ENCODE data around the gene IFT43.
"Not testable (repeated sequence)": the region's sequence is repeated elsewhere in the genome, so short reads cannot be mapped to it uniquely, and the experiment has no call there.

IFT43 gene

GRCh38 chr14:76002383-76002782 is 16.8 kb downstream of the IFT43 start:
- no peak for DNase-seq (ENCODE audit: extremely low spot score)
- POLR2A ChIA-PET, result no interaction called here
- CTCF ChIA-PET, result interaction anchor here (0.7 to 1.5 kb wide), 3 partner anchors 9 to 96 kb away, joined by 3 to 5 read pairs (median 4); no protein-coding TSS in a partner anchor
- no peak for TF ChIP-seq CTCF (IDR thresholded peaks at IDR 0.05; ENCODE audit: control extremely low read depth, extremely low read depth, low read depth, missing control alignments)

DNA sequence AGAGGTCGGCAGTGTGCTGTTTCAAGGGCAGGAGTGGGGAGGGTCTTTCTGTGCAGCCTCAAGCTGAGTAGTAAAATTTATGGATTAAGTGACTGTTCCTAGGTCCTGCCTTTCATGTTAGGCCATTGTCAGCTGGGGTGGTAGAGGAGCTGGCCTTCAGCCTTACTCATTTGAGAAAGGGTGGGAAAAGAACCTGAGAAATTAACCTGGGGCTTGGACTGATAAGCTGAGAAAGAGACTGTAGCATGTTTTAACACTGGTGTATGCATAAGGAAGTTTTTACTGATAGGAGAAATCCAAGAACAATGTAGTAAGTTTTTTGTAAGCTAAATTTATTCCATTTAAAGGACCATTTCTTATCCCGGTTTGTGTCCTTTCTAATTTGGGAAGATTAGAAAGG is 20.7 kb downstream of the IFT43 start:
- ChIA-PET POLR2A (no interaction called here), CTCF (interaction anchor here (0.6 to 1.7 kb wide), 5 partner anchors 11 to 299 kb away, joined by 3 to 7 read pairs (median 3); no protein-coding TSS in a partner anchor)
- no peak for DNase-seq (ENCODE audit: extremely low spot score)
- TF ChIP-seq CTCF (IDR thresholded peaks at IDR 0.05; ENCODE audit: control extremely low read depth, extremely low read depth, low read depth, missing control alignments), result no peak

DNA sequence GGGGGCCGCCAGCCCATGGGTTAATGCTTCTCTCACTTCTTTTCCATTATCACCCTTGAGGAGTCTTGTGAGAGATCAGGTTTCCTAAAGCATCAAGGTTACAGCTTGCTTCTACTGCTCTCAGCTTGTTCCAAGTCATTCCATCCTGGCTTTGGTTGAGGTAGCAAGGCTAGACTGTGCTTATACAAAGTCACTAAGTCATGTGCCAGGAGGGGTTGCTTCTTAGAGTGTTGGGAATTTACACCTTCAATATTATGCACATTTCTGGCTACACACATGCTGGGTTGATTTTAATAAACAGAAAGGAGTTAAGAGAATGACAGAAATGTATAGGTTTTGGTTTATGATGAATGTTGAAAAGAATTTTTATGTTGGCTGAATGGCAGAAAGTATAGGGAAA is 21.8 kb downstream of the IFT43 start:
- no peak for TF ChIP-seq CTCF (IDR thresholded peaks at IDR 0.05; ENCODE audit: control extremely low read depth, extremely low read depth, low read depth, missing control alignments)
- POLR2A ChIA-PET, result no interaction called here
- CTCF ChIA-PET, result interaction anchor here (1.1 kb wide), 1 partner anchor 12 kb away, joined by 3 read pairs; no protein-coding TSS in a partner anchor
- DNase-seq (ENCODE audit: extremely low spot score), result no peak

- CTCF ChIA-PET, result interaction anchor here (1.1 to 1.4 kb wide), 3 partner anchors 12 to 25 kb away, joined by 3 to 5 read pairs (median 3); partner anchors contain the start of gene TGFB3
- no peak for TF ChIP-seq CTCF (IDR thresholded peaks at IDR 0.05; ENCODE audit: control extremely low read depth, extremely low read depth, low read depth, missing control alignments)
- POLR2A ChIA-PET, result no interaction called here
- DNase-seq (ENCODE audit: extremely low spot score), result no peak
Observed at GRCh38 chr14:76007852-76008251, 22.3 kb downstream of the IFT43 start.

GRCh38 chr14:76009627-76010026 is 24.1 kb downstream of the IFT43 start:
- DNase-seq (ENCODE audit: extremely low spot score); POLR2A ChIA-PET; CTCF ChIA-PET: not testable (repeated sequence)

GRCh38 chr14:76011930-76012329 is 26.4 kb downstream of the IFT43 start:
- ChIA-PET CTCF (interaction anchor here (1.5 kb wide), 1 partner anchor 14 kb away, joined by 3 read pairs; no protein-coding TSS in a partner anchor), POLR2A (no interaction called here)
- TF ChIP-seq CTCF (IDR thresholded peaks at IDR 0.05; ENCODE audit: control extremely low read depth, extremely low read depth, low read depth, missing control alignments), result no peak
- DNase-seq (ENCODE audit: extremely low spot score), result no peak

DNA sequence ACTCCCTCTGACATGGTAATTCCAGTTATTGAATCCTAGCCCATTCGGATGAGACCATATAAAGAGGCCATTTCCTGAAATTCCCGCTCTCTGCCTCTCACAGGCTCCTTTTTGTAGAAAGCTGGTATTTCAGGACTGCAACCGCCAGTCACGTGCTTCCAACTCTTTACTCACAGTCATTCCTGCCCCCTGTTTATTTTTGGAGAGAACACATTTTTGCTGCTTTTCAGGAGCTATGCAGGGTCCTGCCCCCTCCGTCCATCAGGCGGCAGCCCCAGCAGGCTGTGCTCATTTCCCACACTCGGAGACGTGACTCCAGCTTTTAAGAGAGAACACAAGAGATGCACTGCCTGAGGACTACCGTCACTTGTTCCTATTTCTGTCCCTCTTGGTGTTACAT is 26.8 kb downstream of the IFT43 start:
- no peak for TF ChIP-seq CTCF (IDR thresholded peaks at IDR 0.05; ENCODE audit: control extremely low read depth, extremely low read depth, low read depth, missing control alignments)
- POLR2A ChIA-PET, result no interaction called here

More for the DNA sequence above, 26.8 kb downstream of the IFT43 start:
- CTCF ChIA-PET, result interaction anchor here (1.2 to 1.9 kb wide), 4 partner anchors 11 to 302 kb away, joined by 3 to 6 read pairs (median 3); no protein-coding TSS in a partner anchor
- no peak for DNase-seq (ENCODE audit: extremely low spot score)

Data from GM10248 (cell line).